ENCODE data around the gene GRB7.

GRCh38 chr17:39791111-39791992 is 53.6 kb downstream of the GRB7 start:
- TF ChIP-seq CTCF (IDR thresholded peaks at IDR 0.05) (no peak), POLR2AphosphoS5 (IDR thresholded peaks at IDR 0.05) (no peak), POLR2A (IDR thresholded peaks at IDR 0.05) (no peak)
